Liver (tissue), 9 donors: ENCODE data around the gene ZNF747. TPM values are rescaled to one million over a fixed set of nuclear protein-coding genes. Genes with fewer than 3 reads are reported as not detected.

ENCODE experiments used
- DNase-seq: peaks from one replicate; pipeline ENCODE4 v3.0.0-alpha.2; 2017; ENCODE audit warnings: low spot score
- H3K27ac ChIP-seq, 2 donors: one replicate each; pipeline ENCODE4 v1.7.0; 2013; ENCODE audit warnings: inconsistent platforms in 2 of 2, low read length in 2 of 2, control low read depth in 1 of 2, low read depth in 1 of 2, mild to moderate bottlenecking in 1 of 2
- H3K27me3 ChIP-seq, 4 donors: one replicate each; pipeline versions ENCODE4 v1.6.1 to v1.7.0; 2013; ENCODE audit warnings: low read length in 3 of 4, inconsistent platforms in 1 of 4, mild to moderate bottlenecking in 1 of 4, moderate library complexity in 1 of 4; ENCODE audit not compliant: control insufficient read depth in 4 of 4, insufficient read depth in 4 of 4
- H3K36me3 ChIP-seq, 4 donors: one replicate each; pipeline versions ENCODE4 v1.6.1 to v1.7.0; 2013; ENCODE audit warnings: low read length in 3 of 4, mild to moderate bottlenecking in 3 of 4, low read depth in 1 of 4, moderate library complexity in 1 of 4; ENCODE audit not compliant: control insufficient read depth in 4 of 4, insufficient read depth in 3 of 4
- H3K4me1 ChIP-seq, 4 donors: one replicate each; pipeline versions ENCODE4 v1.6.1 to v1.7.0; 2013; ENCODE audit warnings: low read length in 3 of 4, mild to moderate bottlenecking in 3 of 4, moderate library complexity in 1 of 4; ENCODE audit not compliant: control insufficient read depth in 4 of 4, insufficient read depth in 4 of 4
- H3K4me3 ChIP-seq, 3 donors: one replicate each; pipeline versions ENCODE4 v1.6.1 to v1.7.0; 2013; ENCODE audit warnings: low read length in 3 of 3, control low read depth in 1 of 3, low read depth in 1 of 3, mild to moderate bottlenecking in 1 of 3
- H3K9ac ChIP-seq, 2 donors: one replicate each; pipeline ENCODE4 v1.7.0; 2013; ENCODE audit warnings: low read length in 2 of 2, mild to moderate bottlenecking in 2 of 2, moderate library complexity in 2 of 2, control low read depth in 1 of 2, low read depth in 1 of 2
- H3K9me3 ChIP-seq, 4 donors: one replicate each; pipeline versions ENCODE4 v1.6.1 to v1.7.0; 2013; ENCODE audit warnings: low read length in 3 of 4; ENCODE audit not compliant: control insufficient read depth in 4 of 4
- FOXA2 ChIP-seq: IDR thresholded peaks from 2 replicates; pipeline ENCODE4 v1.6.1; 2016; ENCODE audit warnings: antibody characterized with exemption
- HNF4A ChIP-seq, 2 donors: conservative IDR thresholded peaks; 2 replicates each; pipeline ENCODE4 v1.6.1; 2016; ENCODE audit warnings: antibody characterized with exemption in 2 of 2, mild to moderate bottlenecking in 2 of 2
- HNF4G ChIP-seq: IDR thresholded peaks from 2 replicates; pipeline ENCODE4 v1.6.1; 2016; ENCODE audit warnings: antibody characterized with exemption
- NR2F2 ChIP-seq: IDR thresholded peaks from 2 replicates; pipeline ENCODE4 v1.6.1; 2016; ENCODE audit warnings: antibody characterized with exemption
- RXRA ChIP-seq, 2 donors: IDR thresholded peaks; 2 replicates each; pipeline ENCODE4 v1.6.1; 2017 to 2018; ENCODE audit warnings: antibody characterized with exemption in 2 of 2, mild to moderate bottlenecking in 1 of 2
- SP1 ChIP-seq: IDR thresholded peaks from 2 replicates; pipeline ENCODE4 v1.6.1; 2018; ENCODE audit warnings: antibody characterized with exemption, mild to moderate bottlenecking
- TAF1 ChIP-seq: conservative IDR thresholded peaks from 2 replicates; pipeline ENCODE4 v1.6.1; 2016; ENCODE audit warnings: antibody characterized with exemption, mild to moderate bottlenecking
- YY1 ChIP-seq: IDR thresholded peaks from 2 replicates; pipeline ENCODE4 v1.6.1; 2016; ENCODE audit warnings: antibody characterized with exemption, mild to moderate bottlenecking
- ZBTB33 ChIP-seq: IDR thresholded peaks from 2 replicates; pipeline ENCODE4 v1.6.1; 2016; ENCODE audit warnings: antibody characterized with exemption
- WGBS: extraction: QIAGEN DNeasy Blood & Tissue Kit; methylation state at CpG from one replicate; pipeline ENCODE4 v1.1.7; 2013; 5-methylcytosine and 5-hydroxymethylcytosine counted together
- polyA plus RNA-seq, 2 donors: library from polyadenylated mRNA; stranded (reverse) in 1 of 2; unstranded in 1 of 2; fragments of 200-250 nt in 1 of 2; fragments of >200 nt in 1 of 2; fragmentation: Nextera tagmentation in 1 of 2; extraction: Ambion mirVana in 1 of 2; gene quantifications; one replicate each; pipeline versions ENCODE4 v1.2.1 to v1.2.3, GENCODE V29; 2013 to 2015
- total RNA-seq, 2 donors: library from RNA; depleted of rRNA; stranded (reverse); fragments of >200 nt; gene quantifications; one replicate each; pipeline ENCODE4 v1.2.3, GENCODE V29; 2014
- TF ChIP-seq, protein P1 (sequence below): IDR thresholded peaks from 2 replicates; pipeline ENCODE4 v1.6.1; 2016; ENCODE audit warnings: antibody characterized with exemption
- TF ChIP-seq, protein P2 (sequence below): IDR thresholded peaks from 2 replicates; pipeline ENCODE4 v1.6.1; 2016; ENCODE audit warnings: antibody characterized with exemption
- TF ChIP-seq, protein P3 (sequence below): IDR thresholded peaks from 2 replicates; pipeline ENCODE4 v1.6.1; 2016; ENCODE audit warnings: antibody characterized with exemption, mild to moderate bottlenecking
- donor health status: healthy.
- donor health status: healthy.
- donor health status: healthy.
- donor health status: healthy.
- donor health status: healthy.

ZNF747 gene
- total and polyA plus RNA-seq, 4 donors, result 3.8 to 10.5 (median 6.5) TPM

GRCh38 chr16:30562021-30562420 is 27.4 kb upstream of the ZNF747 start:
- Histone ChIP-seq H3K4me3 (peak overlapping the region in 1 of 3 donors; percentile 54), H3K27me3 (no peaks in the 10 kb centered on the region), H3K27ac (peak overlapping the region in 1 of 2 donors; percentile 72), H3K4me1 (peaks cover 2 to 18% (median 8%) of the 10 kb centered on the region in 4 donors), H3K9me3 (no peaks in the 10 kb centered on the region), H3K36me3 (no peaks in the 10 kb centered on the region), H3K9ac (peak overlapping the region in 1 of 2 donors; percentile 83)
- DNase-seq, result no peak
- WGBS, result 83% methylated on average over 14 of the region's 14 CpGs
- TF ChIP-seq SP1 (no peak), FOXA2 (no peak), YY1 (peak; percentile 6), HNF4A (conservative IDR thresholded peaks at IDR 0.05) (no peak), ZBTB33 (no peak), HNF4G (no peak)
- TF ChIP-seq, protein P1, sequence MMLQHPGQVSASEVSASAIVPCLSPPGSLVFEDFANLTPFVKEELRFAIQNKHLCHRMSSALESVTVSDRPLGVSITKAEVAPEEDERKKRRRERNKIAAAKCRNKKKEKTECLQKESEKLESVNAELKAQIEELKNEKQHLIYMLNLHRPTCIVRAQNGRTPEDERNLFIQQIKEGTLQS, result no peak

DNA sequence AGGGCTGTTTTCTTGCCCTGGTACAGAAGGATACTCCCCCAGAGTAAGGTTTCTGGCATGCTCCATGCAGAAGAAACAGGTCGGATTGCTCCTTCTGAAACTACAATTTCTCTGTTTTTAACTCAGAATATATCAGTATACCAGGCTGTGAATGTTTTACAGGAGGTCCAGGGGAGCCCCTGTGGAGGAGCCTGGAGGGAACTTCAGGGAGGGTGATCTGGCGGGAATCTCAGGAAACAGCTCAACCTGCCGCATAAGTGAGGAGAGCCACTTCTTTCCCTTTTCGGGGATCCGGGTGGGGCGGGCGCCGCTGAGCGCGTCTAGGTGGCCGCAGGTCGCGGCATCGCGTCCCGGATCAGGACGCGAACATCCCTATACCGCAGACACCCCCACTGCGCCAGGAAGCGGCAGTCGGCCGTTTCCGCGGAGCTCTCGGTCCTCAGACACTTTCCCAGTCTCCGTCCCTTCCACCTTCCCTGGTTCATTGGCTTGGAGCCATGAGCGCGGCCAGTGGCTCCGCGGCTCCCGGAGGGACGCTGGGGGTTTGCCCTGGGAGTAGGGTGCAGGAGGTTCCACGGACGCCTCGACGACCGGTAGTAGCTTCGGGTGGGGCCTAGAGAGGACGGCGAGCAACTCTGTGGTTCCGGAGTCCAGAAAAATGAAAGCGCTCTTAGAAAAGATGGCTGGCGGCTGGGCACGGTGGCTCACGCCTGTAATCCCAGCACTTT is 26.6 kb upstream of the ZNF747 start:
- 26% methylated on average over 46 of the region's 46 CpGs for WGBS
- TF ChIP-seq ZBTB33, result no peak
- no peak for TF ChIP-seq TAF1
- peak; percentile 74 for TF ChIP-seq YY1
- H3K4me3 ChIP-seq, result peak overlapping the region; percentile 37 to 65 (median 54)
- H3K27me3 ChIP-seq, result no peaks in the 10 kb centered on the region
- H3K9me3 ChIP-seq, result no peaks in the 10 kb centered on the region
- no peaks in the 10 kb centered on the region for H3K36me3 ChIP-seq
- DNase-seq, result no peak
- peaks cover 2 to 18% (median 9%) of the 10 kb centered on the region in 4 donors for H3K4me1 ChIP-seq
- peak overlapping the region; percentile 35 to 72 for H3K27ac ChIP-seq
- peak overlapping the region; percentile 5 to 83 for H3K9ac ChIP-seq

DNA sequence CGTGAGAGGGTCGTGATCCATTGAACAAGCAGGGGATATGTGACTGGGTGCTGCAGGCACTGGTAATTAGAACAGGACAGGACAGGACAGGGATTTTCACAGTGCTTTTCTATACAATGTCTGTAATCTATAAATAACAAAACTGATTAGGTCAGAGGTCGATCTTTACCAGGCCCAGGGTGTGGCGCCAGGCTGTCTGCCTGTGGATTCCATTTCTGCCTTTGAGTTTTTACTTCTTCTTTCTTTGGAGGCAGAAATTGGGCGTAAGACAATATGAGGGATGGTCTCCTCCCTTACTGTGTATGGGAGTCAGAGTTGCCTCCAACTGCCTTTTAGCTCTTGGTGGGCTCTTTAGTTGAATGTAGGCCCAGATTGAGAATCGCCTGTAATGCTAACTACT is 25.0 kb upstream of the ZNF747 start:
- no peak for DNase-seq
- H3K27me3 ChIP-seq, result no peaks in the 10 kb centered on the region
- H3K36me3 ChIP-seq, result peaks cover 2 to 10% (median 3%) of the 10 kb centered on the region in 4 donors
- 94% methylated on average over 6 of the region's 6 CpGs for WGBS
- H3K27ac ChIP-seq, result no peak overlapping the region
- no peaks in the 10 kb centered on the region for H3K9me3 ChIP-seq
- no peak overlapping the region for H3K4me3 ChIP-seq
- no peak overlapping the region for H3K9ac ChIP-seq
- peaks cover 2 to 18% (median 10%) of the 10 kb centered on the region in 4 donors for H3K4me1 ChIP-seq
- TF ChIP-seq SP1, result no peak
- no peak for TF ChIP-seq ZBTB33
- no peak for TF ChIP-seq FOXA2
- TF ChIP-seq, protein P2, sequence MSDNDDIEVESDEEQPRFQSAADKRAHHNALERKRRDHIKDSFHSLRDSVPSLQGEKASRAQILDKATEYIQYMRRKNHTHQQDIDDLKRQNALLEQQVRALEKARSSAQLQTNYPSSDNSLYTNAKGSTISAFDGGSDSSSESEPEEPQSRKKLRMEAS, result no peak
- no peak for TF ChIP-seq TAF1
- TF ChIP-seq HNF4A (conservative IDR thresholded peaks at IDR 0.05), result no peak
- TF ChIP-seq, protein P1, result no peak
- TF ChIP-seq YY1, result no peak
- TF ChIP-seq RXRA (IDR thresholded peaks at IDR 0.05), result no peak
- TF ChIP-seq, protein P3, sequence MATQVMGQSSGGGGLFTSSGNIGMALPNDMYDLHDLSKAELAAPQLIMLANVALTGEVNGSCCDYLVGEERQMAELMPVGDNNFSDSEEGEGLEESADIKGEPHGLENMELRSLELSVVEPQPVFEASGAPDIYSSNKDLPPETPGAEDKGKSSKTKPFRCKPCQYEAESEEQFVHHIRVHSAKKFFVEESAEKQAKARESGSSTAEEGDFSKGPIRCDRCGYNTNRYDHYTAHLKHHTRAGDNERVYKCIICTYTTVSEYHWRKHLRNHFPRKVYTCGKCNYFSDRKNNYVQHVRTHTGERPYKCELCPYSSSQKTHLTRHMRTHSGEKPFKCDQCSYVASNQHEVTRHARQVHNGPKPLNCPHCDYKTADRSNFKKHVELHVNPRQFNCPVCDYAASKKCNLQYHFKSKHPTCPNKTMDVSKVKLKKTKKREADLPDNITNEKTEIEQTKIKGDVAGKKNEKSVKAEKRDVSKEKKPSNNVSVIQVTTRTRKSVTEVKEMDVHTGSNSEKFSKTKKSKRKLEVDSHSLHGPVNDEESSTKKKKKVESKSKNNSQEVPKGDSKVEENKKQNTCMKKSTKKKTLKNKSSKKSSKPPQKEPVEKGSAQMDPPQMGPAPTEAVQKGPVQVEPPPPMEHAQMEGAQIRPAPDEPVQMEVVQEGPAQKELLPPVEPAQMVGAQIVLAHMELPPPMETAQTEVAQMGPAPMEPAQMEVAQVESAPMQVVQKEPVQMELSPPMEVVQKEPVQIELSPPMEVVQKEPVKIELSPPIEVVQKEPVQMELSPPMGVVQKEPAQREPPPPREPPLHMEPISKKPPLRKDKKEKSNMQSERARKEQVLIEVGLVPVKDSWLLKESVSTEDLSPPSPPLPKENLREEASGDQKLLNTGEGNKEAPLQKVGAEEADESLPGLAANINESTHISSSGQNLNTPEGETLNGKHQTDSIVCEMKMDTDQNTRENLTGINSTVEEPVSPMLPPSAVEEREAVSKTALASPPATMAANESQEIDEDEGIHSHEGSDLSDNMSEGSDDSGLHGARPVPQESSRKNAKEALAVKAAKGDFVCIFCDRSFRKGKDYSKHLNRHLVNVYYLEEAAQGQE, result no peak
- TF ChIP-seq NR2F2, result no peak
- no peak for TF ChIP-seq HNF4G
